ENCODE results near the gene UBN2.

UBN2 gene

DNA sequence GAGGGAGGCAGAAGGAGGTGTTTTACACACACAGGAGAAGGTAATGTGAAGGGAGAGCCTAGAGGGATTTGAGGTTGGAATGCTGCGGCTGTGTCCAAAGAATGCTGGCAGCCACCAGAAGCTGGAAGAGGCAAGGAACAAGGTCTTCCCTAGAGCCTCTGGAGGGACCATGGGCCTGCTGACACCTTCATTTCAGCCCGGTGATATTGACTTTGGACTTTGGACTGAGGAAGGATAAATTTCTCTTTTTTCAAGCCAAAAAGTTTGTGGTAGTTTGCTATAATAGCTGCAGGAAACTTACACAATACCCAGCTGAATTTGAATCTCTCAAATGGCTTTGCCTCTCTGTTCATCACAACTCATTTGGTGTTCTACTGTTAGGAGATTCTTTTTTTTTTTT, 34.6 kb downstream of the UBN2 start:
- Histone ChIP-seq H3K36me3 (ENCODE audit: control insufficient read depth, insufficient read depth, low read length) (peaks cover 16% of the 10 kb centered on the region), H3K27me3 (ENCODE audit: control insufficient read depth, insufficient read depth, low read length) (no peaks in the 10 kb centered on the region), H3K9me3 (ENCODE audit: control insufficient read depth, insufficient read depth, low read length) (no peaks in the 10 kb centered on the region), H3K4me1 (ENCODE audit: control insufficient read depth, insufficient read depth, low read length) (no peaks in the 10 kb centered on the region), H3K4me3 (ENCODE audit: low read depth, low read length) (no peak overlapping the region), H3K9ac (ENCODE audit: low read depth, low read length) (no peak overlapping the region)

DNA sequence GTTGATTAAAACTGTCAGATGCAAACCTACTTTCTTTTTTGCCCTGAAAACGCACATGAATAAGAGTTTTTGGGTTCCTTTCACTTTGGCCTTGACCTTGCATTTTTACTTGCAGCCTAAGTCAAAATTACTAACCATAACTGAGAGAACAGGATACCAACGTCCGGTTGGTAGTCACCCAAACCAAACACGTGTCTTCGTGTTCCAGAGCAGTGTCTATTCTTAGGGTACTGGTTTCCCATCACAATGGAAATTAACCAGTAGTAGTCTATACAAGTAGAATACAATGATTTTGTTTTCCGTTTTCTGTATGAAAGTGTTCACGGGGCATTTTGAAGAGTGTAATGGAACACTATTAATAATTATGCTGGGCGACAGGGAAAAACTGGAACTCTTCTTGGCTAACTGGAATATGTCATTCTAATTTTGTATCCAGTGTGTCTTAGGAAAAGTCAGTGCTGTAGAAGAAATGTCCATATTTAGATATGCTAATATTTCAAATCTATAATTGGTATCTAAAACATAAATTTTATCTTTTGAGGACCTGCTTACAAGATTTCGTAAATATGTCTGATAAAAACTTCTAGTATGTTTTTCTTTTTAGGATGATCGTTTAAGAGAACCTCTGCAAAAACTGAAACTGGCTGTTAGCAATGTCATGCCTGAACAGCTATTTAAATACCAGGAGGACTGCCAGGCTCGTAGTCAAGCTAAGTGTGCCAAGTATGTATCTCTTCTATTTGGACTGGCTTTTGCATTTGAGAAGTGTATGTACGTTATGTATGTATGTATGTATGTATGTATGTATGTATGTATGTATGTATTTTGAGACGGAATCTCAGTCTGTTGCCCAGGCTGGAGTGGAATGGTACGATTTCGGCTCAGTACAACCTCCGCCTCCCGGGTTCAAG, 40.9 kb downstream of the UBN2 start:
- no peaks in the 10 kb centered on the region for H3K4me1 ChIP-seq (ENCODE audit: control insufficient read depth, insufficient read depth, low read length)
- no peak overlapping the region for H3K4me3 ChIP-seq (ENCODE audit: low read depth, low read length)
- no peak overlapping the region for H3K9ac ChIP-seq (ENCODE audit: low read depth, low read length)
- H3K27me3 ChIP-seq (ENCODE audit: control insufficient read depth, insufficient read depth, low read length) = no peaks in the 10 kb centered on the region
- H3K9me3 ChIP-seq (ENCODE audit: control insufficient read depth, insufficient read depth, low read length) = no peaks in the 10 kb centered on the region
- H3K36me3 ChIP-seq (ENCODE audit: control insufficient read depth, insufficient read depth, low read length) = peaks cover 8% of the 10 kb centered on the region

DNA sequence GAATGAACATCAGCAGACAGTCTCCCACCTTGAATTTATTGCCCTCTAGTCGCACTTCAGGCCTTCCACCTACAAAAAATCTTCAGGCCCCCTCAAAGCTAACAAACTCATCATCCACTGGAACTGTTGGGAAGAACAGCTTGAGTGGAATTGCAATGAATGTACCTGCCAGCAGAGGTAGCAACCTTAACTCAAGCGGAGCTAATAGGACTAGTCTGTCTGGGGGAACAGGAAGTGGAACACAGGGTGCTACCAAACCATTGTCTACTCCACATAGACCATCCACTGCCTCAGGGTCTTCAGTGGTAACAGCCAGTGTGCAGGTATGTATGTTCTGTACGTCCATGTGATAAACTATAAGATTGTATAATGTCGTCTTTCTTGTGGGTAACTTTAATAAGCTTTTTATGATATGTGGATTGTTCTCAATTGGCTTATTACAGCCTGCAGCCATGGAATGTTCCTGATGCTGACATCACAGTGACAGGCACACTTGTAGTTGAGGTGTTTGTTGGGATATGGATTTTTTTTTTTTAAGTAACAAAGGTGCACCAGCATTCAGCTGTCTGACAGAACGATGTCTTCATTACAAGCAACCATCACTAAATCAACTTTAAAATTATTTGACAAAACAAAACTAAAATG, 53.3 kb downstream of the UBN2 start:
- Histone ChIP-seq H3K36me3 (ENCODE audit: control insufficient read depth, insufficient read depth, low read length) (peaks cover 10% of the 10 kb centered on the region), H3K4me3 (ENCODE audit: low read depth, low read length) (no peak overlapping the region), H3K4me1 (ENCODE audit: control insufficient read depth, insufficient read depth, low read length) (no peaks in the 10 kb centered on the region), H3K9me3 (ENCODE audit: control insufficient read depth, insufficient read depth, low read length) (no peaks in the 10 kb centered on the region), H3K27me3 (ENCODE audit: control insufficient read depth, insufficient read depth, low read length) (no peaks in the 10 kb centered on the region), H3K9ac (ENCODE audit: low read depth, low read length) (no peak overlapping the region)

DNA sequence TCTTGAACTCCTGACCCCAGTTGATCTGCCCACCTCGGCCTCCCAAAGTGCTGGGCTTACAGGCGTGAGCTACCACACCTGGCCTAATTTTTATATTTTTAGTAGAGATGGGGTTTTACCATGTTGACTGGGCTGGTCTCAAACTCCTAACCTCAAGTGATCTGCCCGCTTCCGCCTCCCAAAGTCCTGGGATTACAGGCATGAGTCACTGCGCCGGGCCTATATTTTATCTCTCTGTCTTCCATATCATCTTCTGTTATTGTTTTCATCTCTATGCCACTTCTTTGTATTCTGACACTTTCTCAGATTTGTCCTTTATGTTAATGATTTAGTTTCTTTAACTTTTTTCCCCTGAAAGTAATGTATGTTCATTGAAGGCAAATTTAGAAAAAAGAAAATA, 55.1 kb downstream of the UBN2 start:
- H3K4me3 ChIP-seq (ENCODE audit: low read depth, low read length) = no peak overlapping the region
- H3K4me1 ChIP-seq (ENCODE audit: control insufficient read depth, insufficient read depth, low read length) = no peaks in the 10 kb centered on the region
- H3K9me3 ChIP-seq (ENCODE audit: control insufficient read depth, insufficient read depth, low read length) = no peaks in the 10 kb centered on the region
- H3K9ac ChIP-seq (ENCODE audit: low read depth, low read length) = no peak overlapping the region
- peaks cover 10% of the 10 kb centered on the region for H3K36me3 ChIP-seq (ENCODE audit: control insufficient read depth, insufficient read depth, low read length)
- no peaks in the 10 kb centered on the region for H3K27me3 ChIP-seq (ENCODE audit: control insufficient read depth, insufficient read depth, low read length)

DNA sequence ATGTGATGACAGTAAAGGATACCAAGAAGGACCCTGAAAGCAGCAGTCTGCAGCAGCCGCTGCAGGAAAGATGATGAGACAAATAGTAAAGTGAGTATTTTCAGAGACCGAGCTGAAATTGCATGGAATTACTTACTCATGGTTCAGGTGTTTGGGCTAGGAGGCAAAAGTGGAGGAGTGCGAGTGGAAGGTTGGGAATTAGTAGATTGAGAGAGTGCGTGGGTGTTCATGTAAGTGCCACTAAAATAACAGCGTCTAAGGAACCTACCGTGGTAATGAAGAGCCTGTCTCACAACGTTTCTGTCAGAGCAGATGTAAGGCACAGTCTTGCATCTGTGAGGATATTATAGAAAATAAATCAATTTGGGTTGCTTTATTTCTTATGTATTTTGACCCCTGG, 61.8 kb downstream of the UBN2 start:
- H3K27me3 ChIP-seq (ENCODE audit: control insufficient read depth, insufficient read depth, low read length) = no peaks in the 10 kb centered on the region
- no peaks in the 10 kb centered on the region for H3K9me3 ChIP-seq (ENCODE audit: control insufficient read depth, insufficient read depth, low read length)
- no peaks in the 10 kb centered on the region for H3K4me1 ChIP-seq (ENCODE audit: control insufficient read depth, insufficient read depth, low read length)
- H3K36me3 ChIP-seq (ENCODE audit: control insufficient read depth, insufficient read depth, low read length) = no peaks in the 10 kb centered on the region
- no peak overlapping the region for H3K9ac ChIP-seq (ENCODE audit: low read depth, low read length)
- H3K4me3 ChIP-seq (ENCODE audit: low read depth, low read length) = no peak overlapping the region

DNA sequence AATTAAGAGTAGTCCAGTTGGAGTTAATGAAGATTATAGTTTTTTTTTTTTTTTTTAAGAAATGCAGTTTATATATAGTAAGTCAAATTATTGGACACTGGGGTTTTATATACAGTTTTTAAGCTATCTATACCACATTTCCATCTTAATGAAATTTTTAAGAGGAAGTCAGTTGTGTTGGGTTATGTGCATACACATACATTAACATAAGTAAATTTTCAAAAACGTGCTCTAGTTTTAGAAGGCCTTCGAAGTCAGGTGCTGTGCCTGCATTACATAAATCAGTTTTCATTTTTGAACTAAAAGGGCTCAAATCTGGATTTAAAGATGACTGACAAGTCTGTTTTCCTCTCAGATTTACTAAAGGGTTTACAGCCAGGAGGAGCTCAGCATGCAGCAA, 62.5 kb downstream of the UBN2 start:
- H3K9ac ChIP-seq (ENCODE audit: low read depth, low read length) = no peak overlapping the region
- H3K36me3 ChIP-seq (ENCODE audit: control insufficient read depth, insufficient read depth, low read length) = no peaks in the 10 kb centered on the region
- H3K4me3 ChIP-seq (ENCODE audit: low read depth, low read length) = no peak overlapping the region
- H3K27me3 ChIP-seq (ENCODE audit: control insufficient read depth, insufficient read depth, low read length) = no peaks in the 10 kb centered on the region
- no peaks in the 10 kb centered on the region for H3K9me3 ChIP-seq (ENCODE audit: control insufficient read depth, insufficient read depth, low read length)
- no peaks in the 10 kb centered on the region for H3K4me1 ChIP-seq (ENCODE audit: control insufficient read depth, insufficient read depth, low read length)

DNA sequence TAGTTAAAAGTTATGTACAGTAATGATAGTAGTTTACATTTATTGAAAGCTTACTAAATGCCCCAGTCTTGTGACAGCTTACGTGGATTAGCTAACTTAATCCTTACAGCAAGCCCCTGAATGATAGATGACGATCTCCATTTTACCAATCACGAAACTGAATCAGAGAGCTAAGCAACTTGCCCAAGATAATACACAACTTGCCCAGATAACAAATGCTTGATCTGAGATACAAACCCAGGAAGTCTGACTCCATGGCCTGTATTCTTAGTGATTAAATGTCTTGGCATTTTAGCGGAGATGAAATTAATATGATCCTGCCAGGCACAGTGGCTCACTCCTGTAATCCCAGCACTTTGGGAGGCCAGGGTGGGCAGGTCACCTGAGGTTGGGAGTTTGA, 63.2 kb downstream of the UBN2 start:
- Histone ChIP-seq H3K36me3 (ENCODE audit: control insufficient read depth, insufficient read depth, low read length) (no peaks in the 10 kb centered on the region), H3K27me3 (ENCODE audit: control insufficient read depth, insufficient read depth, low read length) (no peaks in the 10 kb centered on the region), H3K4me1 (ENCODE audit: control insufficient read depth, insufficient read depth, low read length) (no peaks in the 10 kb centered on the region), H3K4me3 (ENCODE audit: low read depth, low read length) (no peak overlapping the region), H3K9me3 (ENCODE audit: control insufficient read depth, insufficient read depth, low read length) (no peaks in the 10 kb centered on the region), H3K9ac (ENCODE audit: low read depth, low read length) (no peak overlapping the region)

DNA sequence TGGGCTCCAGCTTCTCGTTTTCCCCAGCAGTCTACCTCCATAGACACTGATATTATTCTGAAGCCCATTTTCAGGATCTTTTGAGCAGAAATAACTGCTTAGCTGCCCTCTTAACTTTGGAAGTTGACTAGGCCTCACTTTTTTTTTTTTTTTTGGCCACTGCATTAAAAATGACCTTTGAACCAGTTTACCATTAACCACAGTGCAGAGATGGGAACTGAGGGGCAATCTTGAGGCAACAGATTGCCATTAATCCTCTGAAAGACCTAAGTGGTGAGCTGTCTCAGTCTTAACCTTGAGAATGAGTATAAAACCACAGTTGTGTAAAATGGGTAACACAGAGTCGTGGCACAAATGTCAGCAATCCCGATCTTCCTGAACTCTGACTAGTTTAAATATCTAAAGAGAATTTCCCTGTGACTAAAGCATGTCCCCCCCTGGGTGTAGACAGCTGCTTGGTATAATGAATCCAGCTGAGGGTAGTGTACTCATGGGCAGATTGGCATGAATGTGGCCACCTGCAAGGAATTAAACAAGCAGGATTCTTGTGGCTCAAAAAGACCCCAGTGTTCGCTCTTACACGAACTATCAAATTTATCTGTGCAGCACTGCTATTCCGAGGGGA, 64.0 kb downstream of the UBN2 start:
- H3K9me3 ChIP-seq (ENCODE audit: control insufficient read depth, insufficient read depth, low read length) = no peaks in the 10 kb centered on the region
- no peak overlapping the region for H3K9ac ChIP-seq (ENCODE audit: low read depth, low read length)
- no peaks in the 10 kb centered on the region for H3K4me1 ChIP-seq (ENCODE audit: control insufficient read depth, insufficient read depth, low read length)
- no peaks in the 10 kb centered on the region for H3K27me3 ChIP-seq (ENCODE audit: control insufficient read depth, insufficient read depth, low read length)
- H3K4me3 ChIP-seq (ENCODE audit: low read depth, low read length) = no peak overlapping the region
- H3K36me3 ChIP-seq (ENCODE audit: control insufficient read depth, insufficient read depth, low read length) = no peaks in the 10 kb centered on the region

DNA sequence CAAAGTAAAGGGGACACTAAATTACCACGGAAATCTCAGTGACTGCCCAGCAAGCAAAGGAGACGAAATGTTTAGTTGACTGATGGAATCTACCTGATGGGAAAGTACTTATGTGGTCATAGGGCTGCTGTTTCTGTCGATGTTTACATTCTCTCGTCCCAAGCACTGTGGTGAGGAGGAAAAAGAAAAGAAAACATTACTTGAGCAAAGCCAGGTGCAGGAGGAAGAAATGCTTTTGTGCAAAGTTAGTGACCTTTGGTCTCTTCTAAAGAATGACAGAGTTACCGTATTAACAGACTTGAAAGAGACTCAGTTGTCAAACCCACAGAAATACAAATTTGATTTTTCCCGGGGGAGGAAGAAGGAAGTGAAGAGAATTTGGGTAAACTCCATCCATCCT, 66.8 kb downstream of the UBN2 start:
- H3K36me3 ChIP-seq (ENCODE audit: control insufficient read depth, insufficient read depth, low read length) = no peaks in the 10 kb centered on the region
- H3K27me3 ChIP-seq (ENCODE audit: control insufficient read depth, insufficient read depth, low read length) = no peaks in the 10 kb centered on the region
- H3K9me3 ChIP-seq (ENCODE audit: control insufficient read depth, insufficient read depth, low read length) = no peaks in the 10 kb centered on the region
- H3K4me3 ChIP-seq (ENCODE audit: low read depth, low read length) = no peak overlapping the region
- no peak overlapping the region for H3K9ac ChIP-seq (ENCODE audit: low read depth, low read length)
- H3K4me1 ChIP-seq (ENCODE audit: control insufficient read depth, insufficient read depth, low read length) = no peaks in the 10 kb centered on the region

DNA sequence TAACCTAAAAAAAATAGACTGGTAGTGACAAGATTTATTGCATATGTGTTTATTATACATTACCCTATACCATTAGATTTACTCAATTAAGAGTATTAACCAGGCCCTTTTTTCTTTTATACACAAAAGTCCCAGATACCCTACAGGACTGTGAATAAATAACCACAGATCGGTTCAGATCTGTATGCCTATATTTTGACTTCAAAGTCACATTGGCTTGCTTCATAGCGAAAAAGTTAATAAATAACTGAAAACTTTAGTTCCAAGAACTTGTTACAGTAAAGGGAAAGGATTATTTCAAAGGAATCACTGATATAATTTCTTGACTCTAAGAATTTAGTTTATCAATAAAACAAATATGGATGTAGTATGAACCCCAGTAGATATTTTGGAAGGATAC, 68.3 kb downstream of the UBN2 start:
- Histone ChIP-seq H3K36me3 (ENCODE audit: control insufficient read depth, insufficient read depth, low read length) (no peaks in the 10 kb centered on the region), H3K9ac (ENCODE audit: low read depth, low read length) (no peak overlapping the region), H3K4me3 (ENCODE audit: low read depth, low read length) (no peak overlapping the region), H3K4me1 (ENCODE audit: control insufficient read depth, insufficient read depth, low read length) (no peaks in the 10 kb centered on the region), H3K27me3 (ENCODE audit: control insufficient read depth, insufficient read depth, low read length) (no peaks in the 10 kb centered on the region), H3K9me3 (ENCODE audit: control insufficient read depth, insufficient read depth, low read length) (no peaks in the 10 kb centered on the region)

DNA sequence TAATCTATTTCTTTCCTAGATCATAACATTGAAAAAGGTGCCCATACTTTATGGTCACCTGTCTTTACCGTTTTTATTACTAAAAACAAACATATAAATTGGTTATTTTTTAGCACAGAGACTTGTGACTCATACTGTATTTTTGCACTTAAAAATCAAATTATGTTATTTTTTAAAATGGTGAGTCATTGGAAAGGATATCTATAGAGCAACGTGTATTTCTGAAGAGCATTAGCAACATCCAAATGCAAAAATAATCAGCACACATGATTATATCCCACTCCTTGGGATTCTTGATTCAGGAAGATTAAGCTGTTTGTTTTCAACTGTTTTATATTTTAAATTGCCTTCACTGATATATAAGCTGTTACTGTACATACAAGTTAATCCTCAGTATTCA, 69.4 kb downstream of the UBN2 start:
- no peaks in the 10 kb centered on the region for H3K4me1 ChIP-seq (ENCODE audit: control insufficient read depth, insufficient read depth, low read length)
- H3K9me3 ChIP-seq (ENCODE audit: control insufficient read depth, insufficient read depth, low read length) = no peaks in the 10 kb centered on the region
- H3K9ac ChIP-seq (ENCODE audit: low read depth, low read length) = no peak overlapping the region
- no peaks in the 10 kb centered on the region for H3K27me3 ChIP-seq (ENCODE audit: control insufficient read depth, insufficient read depth, low read length)
- no peaks in the 10 kb centered on the region for H3K36me3 ChIP-seq (ENCODE audit: control insufficient read depth, insufficient read depth, low read length)
- no peak overlapping the region for H3K4me3 ChIP-seq (ENCODE audit: low read depth, low read length)

DNA sequence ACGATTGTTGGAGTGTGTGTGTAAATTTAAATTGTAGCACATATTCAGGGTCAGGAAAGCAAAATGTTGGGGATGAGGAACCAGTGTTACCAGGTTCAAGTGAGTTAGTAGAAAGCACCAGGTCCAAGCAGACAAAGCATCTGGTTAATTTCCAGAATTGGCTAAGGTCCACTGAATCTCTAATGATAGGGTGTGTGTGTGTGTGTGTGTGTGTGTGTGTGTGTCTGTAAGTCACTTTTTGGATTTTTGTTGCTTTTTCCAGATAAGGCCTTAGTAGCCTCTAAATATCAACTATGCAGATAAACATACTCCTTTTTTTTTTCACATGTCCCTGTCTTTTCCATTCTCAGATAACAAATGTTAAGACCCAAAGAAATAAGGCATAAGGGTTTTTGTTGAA, 73.5 kb downstream of the UBN2 start:
- Histone ChIP-seq H3K27me3 (ENCODE audit: control insufficient read depth, insufficient read depth, low read length) (no peaks in the 10 kb centered on the region), H3K9ac (ENCODE audit: low read depth, low read length) (no peak overlapping the region), H3K9me3 (ENCODE audit: control insufficient read depth, insufficient read depth, low read length) (no peaks in the 10 kb centered on the region), H3K36me3 (ENCODE audit: control insufficient read depth, insufficient read depth, low read length) (no peaks in the 10 kb centered on the region), H3K4me1 (ENCODE audit: control insufficient read depth, insufficient read depth, low read length) (no peaks in the 10 kb centered on the region), H3K4me3 (ENCODE audit: low read depth, low read length) (no peak overlapping the region)

Measured in iPS-15b (cell line).